WI38 (cell line): Measurements from ENCODE around the gene GTPBP1.

ENCODE experiments used
- H3K4me3 ChIP-seq: 2 replicates; pipeline ENCODE4 v1.5.1; 2011; ENCODE audit warnings: low read depth, mild to moderate bottlenecking, control low read depth, low read length
- CTCF ChIP-seq: IDR thresholded peaks from 2 replicates; pipeline ENCODE4 v1.5.1; 2012; ENCODE audit warnings: low read depth, mild to moderate bottlenecking, control low read depth, low read length

GTPBP1 gene

GRCh38 chr22:38712486-38713207 lies 6.9 kb downstream of the GTPBP1 start:
- no peak for TF ChIP-seq CTCF
- no peak overlapping the region for H3K4me3 ChIP-seq

GRCh38 chr22:38713921-38714320 lies 8.2 kb downstream of the GTPBP1 start:
- no peak for TF ChIP-seq CTCF
- no peak overlapping the region for H3K4me3 ChIP-seq

- TF ChIP-seq CTCF, result no peak
- H3K4me3 ChIP-seq, result no peak overlapping the region
Observed at GRCh38 chr22:38715176-38715764, 9.5 kb downstream of the GTPBP1 start.

GRCh38 chr22:38715852-38716251 lies 10.1 kb downstream of the GTPBP1 start:
- no peak for TF ChIP-seq CTCF
- H3K4me3 ChIP-seq, result no peak overlapping the region

GRCh38 chr22:38716271-38716670 lies 10.5 kb downstream of the GTPBP1 start:
- TF ChIP-seq CTCF, result no peak
- H3K4me3 ChIP-seq, result no peak overlapping the region

GRCh38 chr22:38716826-38717225 lies 11.1 kb downstream of the GTPBP1 start:
- no peak for TF ChIP-seq CTCF
- H3K4me3 ChIP-seq, result no peak overlapping the region

- TF ChIP-seq CTCF, result no peak
- no peak overlapping the region for H3K4me3 ChIP-seq
Observed at GRCh38 chr22:38717244-38717643, 11.5 kb downstream of the GTPBP1 start.
